GM12875 (cell line): ENCODE measurements around the gene EPB42.

Experiments
- H3K4me3 ChIP-seq: one replicate; pipeline ENCODE4 v1.5.1; 2011; ENCODE audit warnings: low read depth, low read length, control low read depth
- CTCF ChIP-seq: IDR thresholded peaks from 2 replicates; pipeline ENCODE4 v1.5.1; 2011; ENCODE audit warnings: low read depth, mild to moderate bottlenecking, control low read depth, inconsistent platforms, low read length, moderate library complexity, borderline replicate concordance; ENCODE audit not compliant: insufficient read depth

The EPB42 gene

GRCh38 chr15:43211224-43211735, 9.5 kb downstream of the EPB42 start:
- no peak for TF ChIP-seq CTCF
- H3K4me3 ChIP-seq: no peak overlapping the region

GRCh38 chr15:43210807-43211206, 10.0 kb downstream of the EPB42 start:
- H3K4me3 ChIP-seq: no peak overlapping the region
- no peak for TF ChIP-seq CTCF

GRCh38 chr15:43210172-43210745, 10.6 kb downstream of the EPB42 start:
- H3K4me3 ChIP-seq: no peak overlapping the region
- no peak for TF ChIP-seq CTCF

GRCh38 chr15:43209059-43209824, 11.6 kb downstream of the EPB42 start:
- no peak overlapping the region for H3K4me3 ChIP-seq
- no peak for TF ChIP-seq CTCF

GRCh38 chr15:43208052-43209002, 12.5 kb downstream of the EPB42 start:
- TF ChIP-seq CTCF: no peak

GRCh38 chr15:43207024-43207423, 13.8 kb downstream of the EPB42 start:
- no peak for TF ChIP-seq CTCF
- H3K4me3 ChIP-seq: no peak overlapping the region

More at GRCh38 chr15:43208052-43209002, 12.5 kb downstream of the EPB42 start:
- H3K4me3 ChIP-seq: no peak overlapping the region
